K562 (cell line): ENCODE measurements around the gene PNMA8B. TPM values are rescaled to one million over a fixed set of nuclear protein-coding genes. Genes with fewer than 3 reads are reported as not detected.

Experiments used
- RAD21 ChIP-seq, 2 experiments: fragments of 250-450 bp in 1 of 2; fragments of 450-650 bp in 1 of 2; sonication (Bioruptor Pico) in 1 of 2; formaldehyde crosslinking in 1 of 2; IDR thresholded peaks in 1 of 2; conservative IDR thresholded peaks in 1 of 2; 2 replicates each; pipeline versions ENCODE4 v1.4.0 to v1.8.0; 2020 to 2022; ENCODE audit warnings: mild to moderate bottlenecking in 2 of 2, moderate library complexity in 1 of 2
- RREB1 ChIP-seq: fragments of 250-450 bp; sonication (Bioruptor Pico); IDR thresholded peaks from 2 replicates; pipeline ENCODE4 v1.4.0; 2020
- polyA plus RNA-seq, 8 experiments: library from polyadenylated mRNA; depleted of rRNA in 4 of 8; stranded (reverse) in 5 of 8; unstranded in 3 of 8; fragments of >200 nt; fragmentation: Nextera tagmentation in 2 of 8; fragmentation: Illumina TruSeq in 1 of 8; extraction: Ambion mirVana in 2 of 8; extraction: Trizol in 1 of 8; gene quantifications; 2 replicates each; pipeline versions ENCODE4 v1.2.1 to v1.2.3, GENCODE V29; 2011 to 2014; ENCODE audit warnings: inconsistent platforms in 1 of 8, missing spikeins in 1 of 8
- total RNA-seq, 7 experiments: library from RNA; depleted of rRNA in 6 of 7; stranded (reverse); fragments of >200 nt in 6 of 7; fragmentation: Illumina TruSeq in 2 of 7; extraction: Trizol in 2 of 7; gene quantifications; 2 replicates each; pipeline versions ENCODE4 v1.2.1 to v1.2.3, GENCODE V29; 2011 to 2021; ENCODE audit warnings: low replicate concordance in 1 of 7
- TF ChIP-seq, protein P1 (sequence below): sonication (generic); formaldehyde crosslinking; IDR thresholded peaks from 2 replicates; pipeline ENCODE4 v1.8.1; 2023; ENCODE audit warnings: mild to moderate bottlenecking, missing genetic modification reagents
- TF ChIP-seq, protein P2 (sequence below): sonication (generic); formaldehyde crosslinking; IDR thresholded peaks from 2 replicates; pipeline ENCODE4 v1.8.0; 2022; ENCODE audit warnings: missing genetic modification reagents, mild to moderate bottlenecking, borderline replicate concordance

The PNMA8B gene
- total and polyA plus RNA-seq, 9 of the 15 experiments (the other 6 are each of a cell fraction or from before 2014, with no cell fraction given), result not detected

DNA sequence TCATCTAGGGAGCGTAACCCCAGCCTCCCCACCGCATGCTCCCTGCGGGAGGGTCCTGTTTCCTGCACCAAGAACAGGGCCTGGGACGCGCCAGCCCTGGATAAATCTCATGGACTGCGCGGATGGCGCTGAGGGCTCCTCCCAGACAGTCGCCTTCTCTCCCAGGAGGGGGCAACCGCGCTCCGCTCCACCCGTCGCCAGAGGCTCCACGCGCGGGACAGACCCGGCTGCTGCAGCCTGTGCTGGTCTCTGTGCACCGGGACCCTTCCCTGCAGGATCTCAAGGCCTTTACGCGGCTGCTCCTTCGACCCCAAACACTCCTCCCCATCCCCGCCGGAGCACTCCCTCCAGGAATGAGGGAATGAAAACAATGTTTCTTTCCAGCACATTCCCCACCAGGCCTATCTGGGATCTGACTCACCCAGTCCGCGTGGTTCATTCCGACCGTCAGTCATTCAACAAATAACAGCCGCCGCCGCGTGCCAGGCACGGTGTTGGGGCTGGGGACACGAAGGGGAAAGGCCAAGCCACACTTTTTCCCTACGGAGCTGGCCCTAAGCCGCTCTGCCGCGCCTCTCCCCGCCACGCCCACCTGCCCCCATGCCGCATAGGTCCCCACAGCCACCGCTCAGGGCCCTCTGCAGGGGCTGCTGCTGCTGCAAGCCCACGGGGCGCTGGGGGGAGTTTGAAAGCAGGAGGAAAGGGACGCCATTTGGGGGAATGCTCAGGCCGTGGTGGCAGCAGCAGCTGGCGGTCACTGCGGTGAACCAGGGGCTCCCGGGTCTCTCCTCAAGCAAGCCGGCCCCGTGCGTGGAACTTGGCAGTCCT lies 6.0 kb downstream of the PNMA8B start (continued):
- TF ChIP-seq, protein P1, sequence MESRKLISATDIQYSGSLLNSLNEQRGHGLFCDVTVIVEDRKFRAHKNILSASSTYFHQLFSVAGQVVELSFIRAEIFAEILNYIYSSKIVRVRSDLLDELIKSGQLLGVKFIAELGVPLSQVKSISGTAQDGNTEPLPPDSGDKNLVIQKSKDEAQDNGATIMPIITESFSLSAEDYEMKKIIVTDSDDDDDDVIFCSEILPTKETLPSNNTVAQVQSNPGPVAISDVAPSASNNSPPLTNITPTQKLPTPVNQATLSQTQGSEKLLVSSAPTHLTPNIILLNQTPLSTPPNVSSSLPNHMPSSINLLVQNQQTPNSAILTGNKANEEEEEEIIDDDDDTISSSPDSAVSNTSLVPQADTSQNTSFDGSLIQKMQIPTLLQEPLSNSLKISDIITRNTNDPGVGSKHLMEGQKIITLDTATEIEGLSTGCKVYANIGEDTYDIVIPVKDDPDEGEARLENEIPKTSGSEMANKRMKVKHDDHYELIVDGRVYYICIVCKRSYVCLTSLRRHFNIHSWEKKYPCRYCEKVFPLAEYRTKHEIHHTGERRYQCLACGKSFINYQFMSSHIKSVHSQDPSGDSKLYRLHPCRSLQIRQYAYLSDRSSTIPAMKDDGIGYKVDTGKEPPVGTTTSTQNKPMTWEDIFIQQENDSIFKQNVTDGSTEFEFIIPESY, result 0 out of 2 replicates have a peak, but pooled peaks have one; percentile 29
- TF ChIP-seq RAD21 (CRISPR knock-in tag; conservative IDR thresholded peaks at IDR 0.05 in 1 of 2, IDR thresholded peaks at IDR 0.05 in 1 of 2) (peak; percentile 30 to 55; a peak in 3 of 4 replicates), RREB1 (CRISPR knock-in tag) (no peak)
- TF ChIP-seq, protein P2, sequence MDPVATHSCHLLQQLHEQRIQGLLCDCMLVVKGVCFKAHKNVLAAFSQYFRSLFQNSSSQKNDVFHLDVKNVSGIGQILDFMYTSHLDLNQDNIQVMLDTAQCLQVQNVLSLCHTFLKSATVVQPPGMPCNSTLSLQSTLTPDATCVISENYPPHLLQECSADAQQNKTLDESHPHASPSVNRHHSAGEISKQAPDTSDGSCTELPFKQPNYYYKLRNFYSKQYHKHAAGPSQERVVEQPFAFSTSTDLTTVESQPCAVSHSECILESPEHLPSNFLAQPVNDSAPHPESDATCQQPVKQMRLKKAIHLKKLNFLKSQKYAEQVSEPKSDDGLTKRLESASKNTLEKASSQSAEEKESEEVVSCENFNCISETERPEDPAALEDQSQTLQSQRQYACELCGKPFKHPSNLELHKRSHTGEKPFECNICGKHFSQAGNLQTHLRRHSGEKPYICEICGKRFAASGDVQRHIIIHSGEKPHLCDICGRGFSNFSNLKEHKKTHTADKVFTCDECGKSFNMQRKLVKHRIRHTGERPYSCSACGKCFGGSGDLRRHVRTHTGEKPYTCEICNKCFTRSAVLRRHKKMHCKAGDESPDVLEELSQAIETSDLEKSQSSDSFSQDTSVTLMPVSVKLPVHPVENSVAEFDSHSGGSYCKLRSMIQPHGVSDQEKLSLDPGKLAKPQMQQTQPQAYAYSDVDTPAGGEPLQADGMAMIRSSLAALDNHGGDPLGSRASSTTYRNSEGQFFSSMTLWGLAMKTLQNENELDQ, result no peak
